H54 (cell line): ENCODE measurements around the gene UCN3.

Source experiments
- DNase-seq: peaks from one replicate; pipeline ENCODE4 v3.0.0; 2011; ENCODE audit warnings: low spot score, mixed read lengths; ENCODE audit not compliant: insufficient read length
- FAIRE-seq: peaks from 3 replicates; lab custom pipeline; 2011; peaks lifted over from hg19 to GRCh38; lab: Jason Lieb, UNC
- POLR2A ChIP-seq: IDR thresholded peaks from 2 replicates; pipeline ENCODE4 v1.6.1; 2011; ENCODE audit warnings: low read depth, mild to moderate bottlenecking, low read length

UCN3 gene

GRCh38 chr10:5364890-5365338 is at the start of gene UCN3:
UCN3 (plus strand) TSS chr10:5364966; CDS start chr10:5373721, 8,755 bp downstream.
- FAIRE-seq (no peak), DNase-seq (no peak)
- no peak for TF ChIP-seq POLR2A

GRCh38 chr10:5317547-5318107 is 47.1 kb upstream of the UCN3 start:
- TF ChIP-seq POLR2A = no peak
- peak; percentile 42 for DNase-seq
- peak; percentile 36 for FAIRE-seq

GRCh38 chr10:5318148-5318547 is 46.6 kb upstream of the UCN3 start:
- DNase-seq = no peak
- FAIRE-seq = no peak
- no peak for TF ChIP-seq POLR2A

- TF ChIP-seq POLR2A = no peak
- FAIRE-seq (no peak), DNase-seq (no peak)
Observed at GRCh38 chr10:5319863-5320262, 44.9 kb upstream of the UCN3 start.

- no peak for DNase-seq
- no peak for FAIRE-seq
- no peak for TF ChIP-seq POLR2A
Observed at GRCh38 chr10:5321273-5321672, 43.5 kb upstream of the UCN3 start.

GRCh38 chr10:5323446-5323845 is 41.3 kb upstream of the UCN3 start:
- no peak for DNase-seq
- no peak for TF ChIP-seq POLR2A
- FAIRE-seq = no peak

GRCh38 chr10:5325076-5325475 is 39.7 kb upstream of the UCN3 start:
- no peak for TF ChIP-seq POLR2A
- no peak for FAIRE-seq
- no peak for DNase-seq

- DNase-seq = no peak
- FAIRE-seq = no peak
- no peak for TF ChIP-seq POLR2A
Observed at GRCh38 chr10:5334196-5334880, 30.4 kb upstream of the UCN3 start.

GRCh38 chr10:5338010-5338409 is 26.8 kb upstream of the UCN3 start:
- no peak for TF ChIP-seq POLR2A
- no peak for FAIRE-seq

GRCh38 chr10:5343092-5343491 is 21.7 kb upstream of the UCN3 start:
- DNase-seq = no peak
- FAIRE-seq = no peak
- no peak for TF ChIP-seq POLR2A

More at GRCh38 chr10:5338010-5338409, 26.8 kb upstream of the UCN3 start:
- no peak for DNase-seq

GRCh38 chr10:5343561-5343960 is 21.2 kb upstream of the UCN3 start:
- no peak for TF ChIP-seq POLR2A
- DNase-seq = no peak
- no peak for FAIRE-seq

GRCh38 chr10:5343979-5344378 is 20.8 kb upstream of the UCN3 start:
- no peak for TF ChIP-seq POLR2A
- DNase-seq (no peak), FAIRE-seq (no peak)

GRCh38 chr10:5344746-5345145 is 20.0 kb upstream of the UCN3 start:
- DNase-seq = no peak
- FAIRE-seq = no peak
- TF ChIP-seq POLR2A = no peak

- FAIRE-seq = no peak
- no peak for TF ChIP-seq POLR2A
- DNase-seq = no peak
Observed at GRCh38 chr10:5346881-5347280, 17.9 kb upstream of the UCN3 start.

- DNase-seq = no peak
- no peak for TF ChIP-seq POLR2A
- FAIRE-seq = no peak
Observed at GRCh38 chr10:5349362-5349761, 15.4 kb upstream of the UCN3 start.
